Left lung (tissue), 10 donors: ENCODE data around the gene TET3. TPM values are rescaled to one million over a fixed set of nuclear protein-coding genes. Genes with fewer than 3 reads are reported as not detected.

Experiments used
- ATAC-seq: fragments of 200-7000 bp; cut with Tn5 transposase; one replicate; pipeline ENCODE4 v1.9.1; 2020; ENCODE audit warnings: moderate library complexity
- DNase-seq, 4 donors: peaks; one replicate each; pipeline ENCODE4 v3.0.0-alpha.2; 2013 to 2020
- H3K27ac ChIP-seq, 2 donors: fragments of 200-600 bp; sonication (generic) in 1 of 2; one replicate each; pipeline versions ENCODE4 v1.5.0 to v1.8.0; 2020 to 2021
- H3K27me3 ChIP-seq, 2 donors: fragments of 200-600 bp; sonication (generic) in 1 of 2; one replicate each; pipeline versions ENCODE4 v1.5.0 to v1.8.0; 2020 to 2021
- H3K36me3 ChIP-seq, 2 donors: fragments of 200-600 bp; sonication (generic) in 1 of 2; one replicate each; pipeline versions ENCODE4 v1.5.0 to v1.8.0; 2020 to 2021
- H3K4me1 ChIP-seq, 2 donors: fragments of 200-600 bp; one replicate each; pipeline ENCODE4 v1.8.0; 2021
- H3K4me3 ChIP-seq, 2 donors: fragments of 200-600 bp; sonication (generic) in 1 of 2; one replicate each; pipeline versions ENCODE4 v1.5.0 to v1.8.0; 2020 to 2021; ENCODE audit warnings: mild to moderate bottlenecking in 1 of 2
- H3K9me3 ChIP-seq, 2 donors: fragments of 200-600 bp; sonication (generic) in 1 of 2; one replicate each; pipeline versions ENCODE4 v1.5.0 to v1.8.0; 2020 to 2021
- CTCF ChIP-seq, 2 donors: fragments of 200-600 bp; sonication (generic) in 1 of 2; IDR thresholded peaks; one replicate each; pipeline versions ENCODE4 v1.5.0 to v1.8.0; 2021; ENCODE audit warnings: antibody characterized with exemption in 2 of 2
- intact Hi-C, 2 donors: fragments of 100-400 bp; cut with DNase I; formaldehyde crosslinking; loops; one replicate each; pipeline versions ENCODE4 v1.11.2 to v1.14.2; 2022
- polyA plus RNA-seq, 6 donors: library from polyadenylated mRNA; unstranded; fragments of 120-200 nt; gene quantifications; one replicate each; pipeline ENCODE4 v1.2.1, GENCODE V29; 2013; ENCODE audit not compliant: insufficient read length in 6 of 6
- total RNA-seq, 2 donors: library from RNA; stranded (reverse); fragmentation: NEBNext Ultra II Directional; extraction: Animal tissue kit (Norgen Biotek cat#: 25700); gene quantifications; one replicate each; pipeline ENCODE4 v1.2.1, GENCODE V29; 2021
- donor health status: DM: no; HTN: yes; CAD: no.
- donor health status: DM: no; HTN: no; CAD: no.

The TET3 gene
- total and polyA plus RNA-seq, 8 donors = 16.6 to 32.1 (median 19.7) TPM

DNA sequence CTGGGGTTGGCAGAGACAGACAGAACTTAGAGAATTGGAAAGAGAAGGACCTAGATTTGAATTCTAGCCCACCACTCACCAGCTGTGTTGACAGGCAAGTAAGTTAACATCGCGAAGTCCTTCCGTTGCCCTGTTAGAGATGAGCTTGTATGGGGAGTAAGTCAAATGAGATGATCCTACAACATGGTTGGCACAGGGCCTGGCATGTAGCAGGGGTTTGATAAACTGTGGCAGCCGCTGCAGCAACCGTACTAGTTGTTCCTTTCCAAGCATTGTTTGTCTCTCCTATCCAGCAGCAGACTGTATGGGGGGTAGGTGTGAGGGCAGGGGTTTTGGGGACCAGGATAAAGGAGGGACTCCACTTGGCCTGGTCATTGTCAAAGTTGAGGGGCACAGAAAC, 16.0 kb downstream of the TET3 start:
- Histone ChIP-seq H3K36me3 (peaks cover 0 to 15% of the 10 kb centered on the region in 2 donors), H3K4me1 (peaks cover 11 to 77% of the 10 kb centered on the region in 2 donors), H3K9me3 (no peaks in the 10 kb centered on the region), H3K4me3 (no peak overlapping the region), H3K27ac (no peak overlapping the region), H3K27me3 (no peaks in the 10 kb centered on the region)
- DNase-seq (no peak), ATAC-seq (no peak)
- intact Hi-C loops = no loop called here
- no peak for TF ChIP-seq CTCF (IDR thresholded peaks at IDR 0.05)

DNA sequence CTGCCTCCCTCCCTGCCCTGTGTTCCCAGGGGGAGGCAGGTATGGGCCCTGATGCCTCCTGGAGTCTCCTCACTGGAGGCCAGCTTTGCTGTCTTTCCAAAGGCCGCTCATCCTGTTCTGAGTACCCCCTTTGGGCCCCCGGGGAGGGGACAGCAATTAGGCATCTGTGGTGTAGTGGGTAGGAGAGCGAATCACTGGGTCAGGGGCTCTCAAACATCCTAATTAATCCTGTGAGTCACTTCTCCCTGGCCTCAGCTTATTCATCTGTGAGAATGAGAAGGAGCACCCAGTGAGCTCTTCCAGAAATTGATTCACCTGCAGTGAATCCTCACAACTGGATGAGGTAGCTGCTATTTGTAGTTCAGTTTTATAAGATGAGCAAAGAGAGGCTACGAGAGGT, 16.4 kb downstream of the TET3 start:
- no peaks in the 10 kb centered on the region for H3K9me3 ChIP-seq
- DNase-seq (no peak), ATAC-seq (no peak)
- no peak for TF ChIP-seq CTCF (IDR thresholded peaks at IDR 0.05)
- H3K27ac ChIP-seq = no peak overlapping the region
- H3K27me3 ChIP-seq = no peaks in the 10 kb centered on the region
- H3K4me3 ChIP-seq = no peak overlapping the region
- intact Hi-C loops = no loop called here
- peaks cover 0 to 19% of the 10 kb centered on the region in 2 donors for H3K36me3 ChIP-seq
- peaks cover 14 to 77% of the 10 kb centered on the region in 2 donors for H3K4me1 ChIP-seq

- DNase-seq = no peak
- no peak for ATAC-seq
- Histone ChIP-seq H3K36me3 (peaks cover 0 to 23% of the 10 kb centered on the region in 2 donors), H3K4me3 (peak overlapping the region; percentile 40 to 53), H3K9me3 (no peaks in the 10 kb centered on the region), H3K27me3 (no peaks in the 10 kb centered on the region), H3K4me1 (peaks cover 20 to 81% of the 10 kb centered on the region in 2 donors), H3K27ac (peak overlapping the region in 1 of 2 donors; percentile 13)
- no peak for TF ChIP-seq CTCF (IDR thresholded peaks at IDR 0.05)
- intact Hi-C loops = no loop called here
These were observed 17.2 kb downstream of the TET3 start for GRCh38 chr2:74001781-74002504.

DNA sequence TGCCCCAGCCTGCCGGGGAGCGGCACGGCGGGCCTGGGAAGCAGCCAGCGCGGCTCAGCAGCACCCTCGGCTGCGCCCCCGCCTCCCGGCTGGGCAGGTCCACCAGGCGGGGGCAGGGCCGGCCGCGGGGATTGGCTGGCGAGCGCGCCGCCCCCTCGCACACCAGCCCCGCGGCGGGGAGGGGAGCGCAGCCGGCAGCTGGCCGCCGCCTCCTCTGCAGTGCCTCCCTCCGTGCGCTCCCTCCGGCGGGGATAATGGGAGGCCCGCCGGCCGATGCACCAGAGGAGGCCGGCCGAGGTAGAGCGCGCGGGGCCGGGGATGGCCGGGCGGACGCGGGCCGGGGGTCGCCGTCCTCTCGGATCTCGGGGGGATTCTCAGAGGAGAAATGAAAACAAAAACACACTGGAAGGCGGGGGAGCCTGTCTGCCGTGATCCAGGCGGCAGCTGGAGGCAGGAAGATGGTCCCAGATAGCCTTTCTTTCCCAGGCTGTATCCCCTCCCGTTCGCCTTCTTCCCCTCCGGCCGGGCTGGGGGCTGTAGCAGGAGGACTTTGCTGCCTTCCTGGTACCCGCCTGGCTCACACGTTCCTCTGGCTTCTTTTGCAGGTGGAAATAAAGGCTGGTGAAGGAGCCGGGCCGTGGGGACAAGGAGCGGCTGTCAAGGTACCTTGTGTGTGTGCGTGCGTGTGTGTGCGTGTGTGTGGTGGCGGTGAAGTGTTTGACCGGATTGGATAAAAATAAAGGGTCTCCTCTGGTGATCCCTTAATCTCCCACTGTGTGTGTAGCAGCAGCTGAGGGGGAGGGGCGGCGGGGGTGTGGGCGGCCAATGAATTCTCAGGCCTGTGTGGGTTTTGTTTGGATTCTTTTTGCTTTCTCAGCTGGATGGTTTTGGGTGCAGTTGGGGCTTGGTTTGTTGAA, 18.1 kb downstream of the TET3 start:
- H3K36me3 ChIP-seq = peaks cover 0 to 23% of the 10 kb centered on the region in 2 donors
- H3K9me3 ChIP-seq = no peaks in the 10 kb centered on the region
- no peaks in the 10 kb centered on the region for H3K27me3 ChIP-seq
- intact Hi-C loops = no loop called here
- no peak overlapping the region for H3K27ac ChIP-seq
- peaks cover 20 to 77% of the 10 kb centered on the region in 2 donors for H3K4me1 ChIP-seq
- H3K4me3 ChIP-seq = peak overlapping the region; percentile 40 to 53
- DNase-seq (peak; percentile 78 to 94 (median 87)), ATAC-seq (peak; percentile 98)
- no peak for TF ChIP-seq CTCF (IDR thresholded peaks at IDR 0.05)
